Muscle layer of duodenum (tissue), 2 donors: ENCODE results near the gene IFI6.
"Not testable (repeated sequence)": the region's sequence is repeated elsewhere in the genome, so short reads cannot be mapped to it uniquely, and the experiment has no call there.

ENCODE experiments used
- H3K27ac ChIP-seq: one replicate; pipeline ENCODE4 v1.7.0; 2013; ENCODE audit warnings: mild to moderate bottlenecking, low read length
- H3K27me3 ChIP-seq: one replicate; pipeline ENCODE4 v1.7.0; 2013; ENCODE audit warnings: low read depth, mild to moderate bottlenecking, control low read depth, low read length
- H3K36me3 ChIP-seq, 2 donors: one replicate each; pipeline ENCODE4 v1.7.0; 2013; ENCODE audit warnings: low read length in 2 of 2, control low read depth in 1 of 2, mild to moderate bottlenecking in 1 of 2; ENCODE audit not compliant: insufficient read depth in 2 of 2, control insufficient read depth in 1 of 2
- H3K4me1 ChIP-seq, 2 donors: one replicate each; pipeline ENCODE4 v1.7.0; 2013; ENCODE audit warnings: low read length in 2 of 2, mild to moderate bottlenecking in 2 of 2, control low read depth in 1 of 2, moderate library complexity in 1 of 2; ENCODE audit not compliant: insufficient read depth in 2 of 2, control insufficient read depth in 1 of 2
- H3K4me3 ChIP-seq, 2 donors: one replicate each; pipeline ENCODE4 v1.7.0; 2013; ENCODE audit warnings: low read length in 2 of 2, low read depth in 1 of 2, mild to moderate bottlenecking in 1 of 2
- H3K9me3 ChIP-seq, 2 donors: one replicate each; pipeline ENCODE4 v1.7.0; 2013; ENCODE audit warnings: low read length in 2 of 2, control low read depth in 1 of 2, mild to moderate bottlenecking in 1 of 2; ENCODE audit not compliant: control insufficient read depth in 1 of 2
- donor health status: healthy.

Gene IFI6

DNA sequence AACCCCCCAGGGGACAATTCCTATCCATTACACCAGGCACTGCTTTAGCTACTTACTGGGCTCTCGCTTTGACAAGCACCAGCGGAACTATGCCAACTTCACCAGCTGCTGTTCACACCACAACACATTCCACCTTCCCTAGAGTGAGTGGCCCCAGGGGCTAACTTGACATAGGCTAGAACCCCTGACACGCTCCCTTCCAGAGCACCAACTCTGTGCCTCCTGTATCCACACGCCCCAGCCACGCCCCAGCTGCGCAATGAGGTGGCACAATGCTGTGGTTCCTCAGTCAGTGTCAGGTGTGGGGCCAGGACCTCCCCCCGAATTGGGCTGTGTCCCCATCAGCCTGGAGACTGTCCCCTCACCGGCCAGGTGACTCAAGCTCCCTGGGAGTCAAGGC is 25.3 kb downstream of the IFI6 start:
- Histone ChIP-seq H3K4me3 (no peak overlapping the region), H3K36me3 (no peaks in the 10 kb centered on the region), H3K27ac (no peak overlapping the region), H3K4me1 (peaks cover 11 to 29% of the 10 kb centered on the region in 2 donors), H3K27me3 (no peaks in the 10 kb centered on the region), H3K9me3 (no peaks in the 10 kb centered on the region)

DNA sequence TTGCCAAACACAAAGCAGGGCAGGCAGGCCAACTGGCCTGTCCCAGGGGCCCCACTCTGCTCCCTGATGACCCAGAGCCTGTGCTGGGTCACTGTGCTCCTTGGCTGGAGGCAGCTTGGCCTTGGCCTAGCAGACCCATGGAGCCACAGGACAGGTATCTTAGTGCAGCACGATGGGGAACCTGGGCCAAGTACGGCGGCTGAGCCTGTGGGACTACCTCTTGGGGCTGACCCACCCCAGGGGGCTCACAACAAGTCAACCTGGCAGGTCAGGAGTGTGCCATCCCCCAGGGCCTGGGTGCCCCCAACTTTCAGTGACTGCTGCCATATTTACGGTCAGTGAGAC is 26.9 kb downstream of the IFI6 start:
- H3K4me3 ChIP-seq: no peak overlapping the region
- no peaks in the 10 kb centered on the region for H3K36me3 ChIP-seq
- H3K27me3 ChIP-seq: no peaks in the 10 kb centered on the region
- H3K4me1 ChIP-seq: peaks cover 2 to 17% of the 10 kb centered on the region in 2 donors
- no peak overlapping the region for H3K27ac ChIP-seq
- no peaks in the 10 kb centered on the region for H3K9me3 ChIP-seq

DNA sequence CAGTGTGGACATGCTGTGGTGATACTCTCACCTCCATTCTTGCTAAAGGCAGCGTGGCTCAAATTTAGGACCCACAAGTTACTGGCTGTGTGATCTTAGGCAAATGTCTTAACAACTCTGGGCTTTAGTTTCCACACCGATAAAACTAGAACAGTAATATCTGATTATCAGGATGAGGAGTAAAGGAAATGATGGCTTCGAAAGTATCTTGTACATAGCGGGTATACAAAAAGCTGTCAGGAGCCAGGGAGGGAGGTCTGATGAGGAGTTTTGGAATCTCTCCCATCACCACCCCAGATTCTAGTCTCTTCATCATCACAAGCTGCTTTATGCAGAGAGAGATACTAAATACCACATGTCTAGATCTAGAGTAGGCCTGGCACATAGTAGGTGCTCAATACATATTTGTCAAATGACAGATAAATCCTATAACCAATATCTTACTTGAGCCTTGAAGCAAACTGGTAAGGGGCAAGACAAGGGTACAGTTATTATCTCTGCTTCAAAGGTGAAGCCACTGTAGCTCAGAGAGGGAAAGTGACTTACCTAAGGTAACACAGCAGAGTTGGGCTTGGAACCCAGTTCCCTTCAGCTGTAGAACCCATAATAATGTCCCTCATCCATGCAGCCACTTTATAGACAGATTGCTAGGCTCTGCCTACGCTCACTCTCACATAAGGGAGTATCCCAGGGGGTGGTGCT is 27.5 kb downstream of the IFI6 start:
- Histone ChIP-seq H3K27ac (no peak overlapping the region), H3K36me3 (no peaks in the 10 kb centered on the region), H3K4me1 (peaks cover 0 to 12% of the 10 kb centered on the region in 2 donors), H3K4me3 (no peak overlapping the region), H3K9me3 (no peaks in the 10 kb centered on the region), H3K27me3 (no peaks in the 10 kb centered on the region)

DNA sequence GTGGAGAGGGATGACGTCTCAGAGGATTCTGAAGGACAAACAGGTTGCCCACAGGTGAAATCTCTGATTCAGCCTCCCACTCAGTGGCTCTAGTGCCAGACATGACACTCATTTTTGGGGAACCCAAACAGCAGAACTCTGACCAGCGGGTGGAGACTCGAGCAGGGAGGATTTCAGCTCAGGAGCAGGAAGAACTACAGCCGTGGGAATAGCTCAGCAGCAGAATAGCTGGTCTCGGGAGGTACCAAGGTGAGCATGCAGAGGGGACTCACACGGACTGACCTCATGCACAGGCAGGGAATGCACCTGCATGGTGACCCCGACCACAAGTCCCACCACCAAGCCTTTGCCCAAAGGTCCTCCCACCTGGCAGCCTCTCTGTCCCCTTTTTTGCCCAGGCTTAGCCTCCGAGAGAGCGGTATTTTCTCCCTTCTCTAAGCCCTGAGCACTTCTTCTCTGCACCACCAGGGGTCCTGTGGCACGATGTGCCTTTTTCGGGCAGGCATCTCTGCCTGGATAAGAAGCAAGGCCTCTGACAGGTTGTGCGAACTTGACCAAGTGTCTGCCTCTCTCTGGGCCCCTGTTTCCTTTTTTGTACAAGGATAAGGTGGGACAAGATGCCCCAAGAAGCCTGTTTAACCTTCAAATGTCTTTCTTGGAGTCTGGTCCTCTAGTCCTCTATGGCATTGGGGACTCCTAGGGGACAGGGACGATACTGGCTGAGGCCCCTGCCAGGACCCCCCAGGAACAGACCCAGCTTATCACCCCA is 28.2 kb downstream of the IFI6 start:
- Histone ChIP-seq H3K27me3 (no peaks in the 10 kb centered on the region), H3K4me3 (no peak overlapping the region), H3K4me1 (peaks cover 0 to 6% of the 10 kb centered on the region in 2 donors), H3K27ac (no peak overlapping the region), H3K36me3 (no peaks in the 10 kb centered on the region), H3K9me3 (no peaks in the 10 kb centered on the region)

DNA sequence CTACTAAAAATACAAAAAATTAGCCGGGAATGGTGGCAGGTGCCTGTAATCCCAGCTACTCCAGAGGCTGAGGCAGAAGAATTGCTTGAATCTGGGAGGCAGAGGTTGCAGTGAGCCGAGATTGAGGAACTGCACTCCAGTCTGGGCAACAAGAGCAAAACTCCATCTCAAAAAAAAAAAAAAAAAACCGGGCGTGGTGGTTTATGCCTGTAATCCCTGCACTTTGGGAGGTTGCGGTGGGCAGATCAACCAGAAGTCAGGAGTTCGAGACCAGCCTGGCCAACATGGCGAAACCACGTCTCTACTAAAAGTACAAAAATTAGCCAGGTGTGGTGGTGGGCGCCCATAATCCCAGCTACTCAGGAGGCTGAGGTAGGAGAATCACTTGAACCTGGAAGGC is 31.5 kb downstream of the IFI6 start:
- not testable (repeated sequence) for H3K9me3 ChIP-seq, H3K36me3 ChIP-seq, H3K27me3 ChIP-seq, H3K4me3 ChIP-seq, H3K4me1 ChIP-seq, H3K27ac ChIP-seq

DNA sequence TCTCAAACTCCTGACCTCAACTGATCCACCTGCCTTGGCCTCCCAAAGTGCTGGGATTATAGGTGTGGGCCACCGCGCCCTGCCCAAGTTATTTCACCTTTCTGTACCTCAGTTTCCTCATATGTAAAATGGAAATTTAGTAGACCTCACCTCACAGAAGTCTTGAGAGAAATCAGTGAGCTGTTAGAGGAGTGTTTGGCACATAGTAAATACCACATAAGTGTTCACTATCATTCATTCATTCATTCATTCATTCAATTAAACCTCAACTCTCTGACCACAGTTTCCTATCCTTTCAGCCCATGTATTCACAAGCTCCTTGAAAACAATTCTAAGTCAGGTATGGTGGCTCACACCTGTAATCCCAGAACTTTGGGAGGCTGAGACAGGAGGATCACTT is 33.2 kb downstream of the IFI6 start:
- Histone ChIP-seq H3K4me1 (peaks cover 0 to 3% of the 10 kb centered on the region in 2 donors), H3K36me3 (no peaks in the 10 kb centered on the region), H3K27ac (no peak overlapping the region), H3K4me3 (no peak overlapping the region), H3K27me3 (peaks cover 1% of the 10 kb centered on the region), H3K9me3 (no peaks in the 10 kb centered on the region)

DNA sequence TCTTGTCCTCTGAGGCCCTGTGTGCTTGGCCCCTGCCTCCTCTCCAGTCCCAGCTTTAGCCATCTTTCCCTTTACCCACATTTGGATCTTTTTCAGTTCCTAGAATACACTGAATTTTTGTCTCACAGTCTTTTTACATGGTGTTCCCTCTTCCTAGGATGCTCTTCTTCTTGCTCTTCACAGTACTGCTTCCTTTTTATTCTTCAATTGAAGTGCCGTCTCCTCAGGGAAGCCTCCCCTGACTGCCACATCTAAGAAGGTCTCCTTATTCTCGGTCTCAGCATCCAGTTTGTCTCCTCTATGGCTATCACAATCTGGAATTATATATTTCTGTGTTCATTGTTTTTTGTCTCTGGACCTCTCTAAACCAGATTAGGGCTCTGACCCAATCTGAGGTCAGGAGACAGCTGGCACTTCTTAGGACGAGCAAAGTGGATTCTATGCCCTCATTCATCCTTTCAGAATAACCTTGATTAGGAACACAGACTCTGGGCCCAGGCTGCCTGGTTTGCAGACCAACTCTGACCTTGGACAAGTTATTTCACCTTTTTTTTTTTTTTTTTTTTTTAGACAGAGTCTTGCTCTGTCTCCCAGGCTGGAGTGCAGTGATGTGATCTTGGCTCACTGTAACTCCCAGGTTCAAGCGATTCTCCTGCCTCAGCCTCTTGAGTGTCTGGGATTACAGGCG is 33.8 kb downstream of the IFI6 start:
- no peak overlapping the region for H3K27ac ChIP-seq

DNA sequence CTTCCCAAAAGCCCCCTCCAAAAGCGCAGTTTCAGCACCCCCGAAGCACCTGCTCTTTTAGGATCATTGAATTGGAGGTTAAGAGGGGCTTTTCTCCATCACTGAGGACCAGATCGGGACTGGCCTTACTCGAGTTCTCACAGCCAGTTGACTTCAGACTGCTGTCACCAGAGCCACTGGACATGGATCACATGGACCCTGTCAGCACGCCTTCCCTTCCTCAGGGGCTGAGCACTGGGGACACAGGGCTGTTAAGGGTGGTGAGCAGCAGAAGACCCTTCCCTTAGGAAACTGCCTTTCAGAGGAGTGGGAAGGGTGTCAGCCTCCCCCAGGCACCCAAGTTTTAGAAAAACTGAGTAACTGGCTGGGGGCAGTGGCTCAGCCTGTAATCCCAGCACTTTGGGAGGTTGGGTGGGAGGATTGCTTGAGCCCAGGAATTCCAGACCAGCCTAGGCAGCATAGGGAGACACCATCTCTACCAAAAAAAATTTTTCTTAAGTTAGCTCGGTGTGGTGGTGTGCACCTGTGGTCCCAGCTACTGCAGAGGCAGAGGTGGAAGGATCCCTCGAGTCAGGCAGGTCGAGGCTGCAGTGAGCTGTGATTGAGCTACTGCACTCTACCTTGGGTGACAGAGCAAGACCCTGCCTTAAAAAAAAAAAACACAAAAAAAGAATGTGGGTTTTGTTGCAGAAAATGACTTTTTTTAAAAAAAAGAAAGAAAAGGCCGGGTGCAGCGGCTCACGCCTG is 36.4 kb downstream of the IFI6 start:
- no peaks in the 10 kb centered on the region for H3K36me3 ChIP-seq
- H3K4me1 ChIP-seq: peaks cover 0 to 3% of the 10 kb centered on the region in 2 donors
- peaks cover 7% of the 10 kb centered on the region for H3K27me3 ChIP-seq
- H3K27ac ChIP-seq: no peak overlapping the region
- no peaks in the 10 kb centered on the region for H3K9me3 ChIP-seq
- H3K4me3 ChIP-seq: no peak overlapping the region

More for the DNA sequence above, 33.8 kb downstream of the IFI6 start:
- Histone ChIP-seq H3K36me3 (no peaks in the 10 kb centered on the region), H3K4me3 (no peak overlapping the region), H3K27me3 (peaks cover 7% of the 10 kb centered on the region), H3K4me1 (peaks cover 0 to 3% of the 10 kb centered on the region in 2 donors), H3K9me3 (no peaks in the 10 kb centered on the region)

DNA sequence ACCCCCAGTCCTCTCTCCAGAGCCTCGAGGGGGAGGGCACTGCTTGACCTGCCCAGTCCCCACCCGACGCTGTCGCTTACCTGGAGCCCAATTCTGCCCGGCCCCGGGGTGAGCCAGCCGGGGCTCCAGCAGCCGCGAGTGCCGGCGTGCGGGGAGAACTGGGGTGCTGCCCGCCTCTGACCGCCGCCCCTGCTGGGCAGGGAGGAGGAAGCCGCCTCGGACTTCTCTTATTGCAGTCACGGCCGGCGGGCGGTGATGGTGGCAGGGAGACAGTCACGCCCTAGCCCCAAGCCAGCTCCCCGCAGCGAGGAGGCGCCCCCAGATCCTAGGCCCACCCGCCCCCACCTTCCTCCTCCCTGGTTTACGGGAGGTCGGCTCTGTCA is 37.0 kb downstream of the IFI6 start, which contains the start of gene FGR:
Gene FGR (minus strand): TSS at position 201 of the 383 bp plus-strand sequence. CDS start 11,269 bp downstream, outside the sequence.
- H3K27ac ChIP-seq: peak within 1 kb of the TSS; percentile 69
- no peaks in the 10 kb centered on the region for H3K9me3 ChIP-seq
- H3K4me1 ChIP-seq: peaks cover 0 to 3% of the 10 kb centered on the region in 2 donors
- H3K27me3 ChIP-seq: peaks cover 7% of the 10 kb centered on the region
- peak within 1 kb of the TSS; percentile 60 to 61 for H3K4me3 ChIP-seq
- H3K36me3 ChIP-seq: no peaks in the 10 kb centered on the region

DNA sequence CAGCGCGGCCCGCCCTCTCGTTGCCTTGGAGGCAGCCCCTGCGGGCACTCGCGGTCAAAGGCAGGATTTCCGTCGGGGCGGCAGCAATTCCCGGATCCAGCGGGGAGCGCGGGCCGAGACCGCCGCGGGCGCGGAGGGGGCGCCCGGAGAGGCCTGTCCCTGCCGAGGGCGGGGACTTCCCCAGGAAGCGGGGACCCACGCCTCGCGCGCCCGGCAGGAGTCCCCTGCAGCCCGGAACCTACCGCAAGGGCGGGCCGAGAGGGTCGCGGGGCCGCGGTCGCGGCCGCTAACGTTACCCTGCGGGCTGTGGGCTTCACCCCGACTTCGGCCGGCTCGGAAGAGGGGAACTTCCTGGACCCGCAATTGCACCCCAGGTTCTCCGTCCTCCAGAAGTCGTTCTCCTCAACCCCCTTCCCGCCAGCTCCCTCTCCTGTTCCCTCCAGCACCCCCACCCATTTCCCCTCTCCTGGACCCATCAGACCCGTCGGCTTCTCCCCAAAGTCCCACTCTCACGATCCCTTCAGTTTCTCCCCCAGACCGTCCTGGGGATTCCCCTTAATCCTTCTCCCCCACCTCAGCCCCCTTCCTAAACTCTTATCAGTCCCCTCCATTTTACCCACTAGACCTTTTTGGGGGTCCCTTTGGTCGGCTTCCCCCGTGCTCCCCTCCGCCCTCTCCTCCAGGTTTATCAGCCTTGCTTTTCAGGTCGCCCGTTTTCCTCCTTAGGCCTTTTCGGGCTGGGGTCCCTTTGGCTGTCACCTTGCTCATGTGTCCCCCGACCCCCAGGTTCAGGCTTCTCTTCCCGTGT is 37.6 kb downstream of the IFI6 start:
- Histone ChIP-seq H3K27me3 (peaks cover 7% of the 10 kb centered on the region), H3K36me3 (no peaks in the 10 kb centered on the region), H3K9me3 (no peaks in the 10 kb centered on the region), H3K4me1 (peaks cover 0 to 3% of the 10 kb centered on the region in 2 donors), H3K4me3 (peak overlapping the region; percentile 60 to 61), H3K27ac (peak overlapping the region; percentile 69)
